A375 (cell line): ENCODE results near the gene IL31. TPM values are rescaled to one million over a fixed set of nuclear protein-coding genes. Genes with fewer than 3 reads are reported as not detected.

Experiments used
- small RNA-seq: library from RNA; depleted of rRNA; stranded (forward); fragments of <200 nt; gene quantifications from one replicate; pipeline ENCODE3, GENCODE V24; 2014
- total RNA-seq: library from RNA; depleted of rRNA; stranded (reverse); fragments of >200 nt; shearing (Covaris generic); gene quantifications from 2 replicates; pipeline ENCODE4 v1.2.3, GENCODE V29; 2014; rRNA removed

IL31 gene
- not detected in 2 replicates for total RNA-seq

GRCh38 chr12:122174155-122174845 is at the start of gene IL31:
IL31 (minus strand) TSS chr12:122174221; CDS start chr12:122174172, 49 bp downstream.

GRCh38 chr12:122203301-122204166 is 29.5 kb upstream of the IL31 start, which contains the start of gene B3GNT4:
B3GNT4 (plus strand) TSS chr12:122203709; CDS start chr12:122204619, 910 bp downstream.

GRCh38 chr12:122182887-122183587 is 9.0 kb upstream of the IL31 start, which contains the start of gene LRRC43:
LRRC43 (plus strand) TSS chr12:122183123; CDS start chr12:122183145, 22 bp downstream.

Small RNA genes lying within 50 kb of the gene (small RNA-seq; reads per million reads assigned to genes)
- 0.59 reads per million, percentile 33 among the genes with 10 or more reads in this experiment for gene DIABLO

Other genes with a start within 250 kb of the IL31 start
- 3.5 and 4.3 TPM in 2 replicates for gene BCL7A, start 152.3 kb downstream of the IL31 start, total RNA-seq
- gene MLXIP, start 95.5 kb downstream of the IL31 start, total RNA-seq = 7.9 and 11.1 TPM in 2 replicates
- not detected in 2 replicates for gene LRRC43, start 8.9 kb upstream of the IL31 start, total RNA-seq
- 0.08 and 0.37 TPM in 2 replicates for gene B3GNT4, start 29.5 kb upstream of the IL31 start, total RNA-seq
- 62.5 and 73.8 TPM in 2 replicates for gene DIABLO, start 51.8 kb upstream of the IL31 start, total RNA-seq
- 20.5 and 22.6 TPM in 2 replicates for gene VPS33A, start 92.3 kb upstream of the IL31 start, total RNA-seq
- gene CLIP1, start 248.4 kb upstream of the IL31 start, total RNA-seq = 33.7 and 46.5 TPM in 2 replicates